IPS-18c (cell line): ENCODE measurements around the gene RELL2.

ENCODE experiments used
- H3K4me3 ChIP-seq: 2 replicates; pipeline ENCODE4 v1.7.0; 2013; ENCODE audit warnings: low read depth, mild to moderate bottlenecking, low read length, moderate library complexity; ENCODE audit not compliant: insufficient read depth
- H3K9me3 ChIP-seq: one replicate; pipeline ENCODE4 v1.6.1; 2013; ENCODE audit warnings: mild to moderate bottlenecking, low read length, moderate library complexity; ENCODE audit not compliant: control insufficient read depth, insufficient read depth

Gene RELL2

GRCh38 chr5:141639357-141640050 is 2.7 kb downstream of the RELL2 start:
- Histone ChIP-seq H3K4me3 (no peak overlapping the region), H3K9me3 (no peaks in the 10 kb centered on the region)

DNA sequence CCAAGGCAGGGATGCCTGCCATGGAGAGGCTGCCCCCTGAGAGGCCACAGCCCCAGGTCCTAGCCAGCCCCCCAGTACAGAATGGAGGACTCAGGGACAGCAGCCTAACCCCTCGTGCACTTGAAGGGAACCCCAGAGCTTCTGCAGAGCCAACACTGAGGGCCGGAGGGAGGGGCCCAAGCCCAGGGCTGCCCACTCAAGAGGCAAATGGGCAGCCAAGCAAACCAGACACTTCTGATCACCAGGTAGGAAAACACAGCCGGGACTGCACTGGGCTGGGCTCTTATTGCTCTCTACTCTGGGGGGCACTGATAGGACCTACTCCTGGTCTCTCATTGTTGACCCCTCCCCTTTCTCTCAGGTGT is 3.2 kb downstream of the RELL2 start:
- H3K9me3 ChIP-seq = no peaks in the 10 kb centered on the region
- H3K4me3 ChIP-seq = no peak overlapping the region

DNA sequence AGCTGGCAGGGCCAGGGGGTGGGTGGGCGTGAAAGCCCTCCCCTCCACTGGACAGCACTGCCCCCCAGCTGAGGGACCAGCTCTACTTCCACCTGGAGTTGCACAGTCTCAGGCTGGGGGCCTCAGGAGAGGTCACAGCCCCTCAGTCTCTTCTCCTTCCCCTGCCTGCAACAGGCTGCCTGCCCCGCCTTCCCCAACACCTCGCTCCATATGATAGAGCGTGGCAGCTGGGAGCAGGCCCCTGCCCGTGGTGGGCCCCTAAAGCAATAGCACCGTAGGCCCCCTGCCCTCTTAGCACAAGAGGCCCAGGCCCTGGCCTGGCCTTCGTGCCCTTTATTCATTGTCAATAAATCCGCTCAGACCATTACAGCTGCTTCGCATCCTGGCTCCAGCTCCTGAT is 3.9 kb downstream of the RELL2 start:
- Histone ChIP-seq H3K9me3 (no peaks in the 10 kb centered on the region), H3K4me3 (no peak overlapping the region)

- Histone ChIP-seq H3K9me3 (no peaks in the 10 kb centered on the region), H3K4me3 (no peak overlapping the region)
Observed at GRCh38 chr5:141641634-141642267, 5.0 kb downstream of the RELL2 start.

GRCh38 chr5:141646026-141646425 is 9.2 kb downstream of the RELL2 start:
- H3K9me3 ChIP-seq = no peaks in the 10 kb centered on the region
- H3K4me3 ChIP-seq = no peak overlapping the region

GRCh38 chr5:141647242-141647641 is 10.4 kb downstream of the RELL2 start:
- no peaks in the 10 kb centered on the region for H3K9me3 ChIP-seq
- no peak overlapping the region for H3K4me3 ChIP-seq

DNA sequence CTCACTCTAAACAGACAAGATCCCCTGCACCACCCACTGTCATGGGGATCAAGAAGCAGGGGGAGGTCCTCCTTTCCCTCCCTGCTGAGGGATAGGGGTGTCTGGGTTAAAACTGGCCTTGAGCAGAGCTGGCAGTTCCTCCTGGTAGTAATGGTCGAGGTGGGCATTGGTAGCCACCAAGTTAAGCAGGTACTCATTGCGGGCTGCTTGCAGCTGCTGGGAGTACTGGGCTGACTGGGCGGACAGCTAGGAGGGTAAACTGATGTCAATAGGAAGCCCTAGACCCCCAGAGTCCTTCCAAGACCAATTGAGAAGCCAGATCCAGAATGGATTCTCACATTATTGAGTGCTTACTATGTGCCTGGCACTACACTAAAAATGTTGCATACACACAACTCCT is 11.1 kb downstream of the RELL2 start:
- Histone ChIP-seq H3K4me3 (no peak overlapping the region), H3K9me3 (no peaks in the 10 kb centered on the region)

GRCh38 chr5:141649056-141649688 is 12.4 kb downstream of the RELL2 start:
- Histone ChIP-seq H3K9me3 (no peaks in the 10 kb centered on the region), H3K4me3 (no peak overlapping the region)

DNA sequence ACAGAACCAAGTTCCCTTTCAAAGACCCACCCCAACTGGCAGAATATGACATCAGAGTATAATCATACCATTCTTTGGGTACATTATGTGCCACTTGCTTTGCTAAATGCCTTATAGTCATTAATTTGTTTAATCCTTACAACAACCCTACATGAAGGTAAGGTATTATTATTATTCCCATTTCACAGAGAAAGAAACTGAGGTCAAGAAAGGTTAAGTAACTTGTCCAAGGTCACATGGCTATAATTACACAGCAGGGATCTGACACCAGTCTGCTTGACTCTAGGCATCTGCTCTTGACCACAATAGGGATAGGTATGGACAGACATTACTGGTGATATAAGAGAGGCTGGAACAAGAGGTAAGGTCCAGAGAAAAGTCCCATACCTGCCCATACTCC is 13.2 kb downstream of the RELL2 start:
- H3K4me3 ChIP-seq = no peak overlapping the region; the same call in 1 of the 2 replicates
- no peaks in the 10 kb centered on the region for H3K9me3 ChIP-seq

DNA sequence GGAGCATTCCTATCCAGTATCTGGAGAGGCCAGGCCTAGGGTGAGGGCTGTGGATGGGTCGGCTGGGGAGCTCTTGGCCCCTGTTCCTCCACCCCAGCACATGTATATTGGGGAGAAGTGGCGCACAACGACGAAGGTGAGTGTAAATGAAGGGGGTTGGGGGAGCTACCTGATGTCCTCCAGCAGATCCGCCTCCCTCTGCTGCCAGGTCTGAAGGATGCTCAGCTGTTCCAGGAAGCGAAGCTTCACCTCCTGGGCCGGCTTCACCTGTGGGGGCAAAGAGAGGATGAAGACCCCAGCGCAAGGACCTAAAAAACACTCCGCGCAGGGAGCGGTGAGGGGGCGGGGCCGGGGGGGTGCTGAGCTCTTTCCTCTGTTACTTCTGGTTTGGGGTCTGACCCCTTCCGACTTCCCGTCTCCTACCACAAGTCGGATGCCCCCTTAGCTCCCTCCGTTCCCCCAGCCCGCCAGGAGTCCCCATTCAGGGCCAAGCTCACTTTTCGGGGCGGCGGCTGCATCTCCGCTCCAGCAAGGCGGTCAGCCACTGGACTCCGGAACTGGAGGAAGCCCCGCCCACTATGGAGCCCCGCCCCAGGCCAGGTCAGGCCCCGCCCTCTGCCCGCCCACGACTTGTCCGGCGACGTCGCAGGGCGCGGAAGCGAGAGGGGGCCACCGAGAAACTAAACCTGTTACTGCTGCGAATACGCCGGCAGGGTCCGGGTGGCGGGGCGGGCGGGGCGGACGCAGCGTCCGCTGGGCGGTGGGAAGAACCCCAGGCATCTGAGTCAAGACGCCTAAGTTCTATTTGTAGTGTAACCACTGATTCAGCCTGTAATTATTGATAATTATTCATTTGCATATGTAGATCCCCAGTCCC is 14.3 kb downstream of the RELL2 start, which contains the start of gene FCHSD1:
TSS of gene FCHSD1 (minus strand) at position 568 of the 877 bp plus-strand sequence. CDS start at position 518, 50 bp downstream.
- H3K9me3 ChIP-seq = no peaks in the 10 kb centered on the region
- peak within 1 kb of the TSS; percentile 69 for H3K4me3 ChIP-seq

DNA sequence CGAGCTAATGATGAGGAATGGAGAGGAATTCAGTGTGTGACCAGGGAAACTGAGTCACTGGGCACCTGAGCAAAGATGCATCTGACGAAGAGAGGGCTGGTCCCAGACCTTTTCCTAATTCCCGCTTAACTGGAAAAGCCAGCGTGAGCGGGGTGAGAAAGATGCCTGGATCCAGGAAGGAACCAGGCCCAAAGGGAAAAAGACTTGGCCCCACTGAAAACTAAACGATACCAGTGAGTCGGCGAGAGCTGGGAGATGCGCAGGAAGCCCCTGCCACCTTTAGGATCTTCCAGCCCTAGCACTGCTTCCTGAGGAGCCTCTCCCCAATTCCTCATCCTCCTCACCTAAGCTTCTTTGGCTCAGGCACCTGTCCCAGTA is 14.9 kb downstream of the RELL2 start:
- H3K4me3 ChIP-seq = peak overlapping the region; percentile 39; the same call in 1 of the 2 replicates
- H3K9me3 ChIP-seq = no peaks in the 10 kb centered on the region

DNA sequence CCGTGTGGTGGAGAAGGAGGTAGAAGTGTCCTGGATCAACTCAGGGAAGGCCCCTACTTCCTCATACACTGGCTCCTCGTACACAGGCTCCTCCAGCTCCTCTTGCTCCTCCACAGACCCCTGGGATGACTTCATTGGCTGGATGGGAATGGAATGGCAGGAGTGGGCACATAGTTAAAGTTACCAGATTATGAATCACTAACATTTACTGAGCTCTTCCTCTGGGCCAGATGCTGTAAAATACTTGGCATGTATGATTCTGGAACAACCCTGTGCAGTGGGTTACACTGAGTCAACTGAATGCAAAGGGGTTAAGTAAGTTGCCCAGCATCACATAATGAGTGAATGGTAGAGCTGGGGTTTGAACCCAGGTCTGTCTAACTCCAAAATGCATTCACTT is 17.5 kb downstream of the RELL2 start:
- peaks cover 2% of the 10 kb centered on the region for H3K9me3 ChIP-seq
- H3K4me3 ChIP-seq = no peak overlapping the region

DNA sequence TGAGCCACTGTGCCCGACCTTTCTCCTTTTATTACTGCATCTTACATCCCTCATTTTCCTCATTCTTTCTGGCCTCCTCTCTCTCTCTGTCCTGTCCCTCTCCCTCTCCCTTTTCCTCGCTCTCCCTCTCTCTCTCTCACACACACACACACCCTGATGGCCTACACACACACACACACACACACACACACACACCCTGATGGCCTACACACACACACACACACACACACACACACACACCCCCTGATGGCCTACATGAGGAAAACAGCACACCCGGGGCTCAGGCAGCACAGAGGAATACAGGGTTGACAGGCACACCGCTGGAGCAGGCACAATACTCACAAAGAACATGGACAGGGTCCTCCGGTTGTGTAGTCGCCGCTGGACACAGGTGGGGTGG is 18.2 kb downstream of the RELL2 start:
- Histone ChIP-seq H3K9me3 (peaks cover 2% of the 10 kb centered on the region), H3K4me3 (no peak overlapping the region)

DNA sequence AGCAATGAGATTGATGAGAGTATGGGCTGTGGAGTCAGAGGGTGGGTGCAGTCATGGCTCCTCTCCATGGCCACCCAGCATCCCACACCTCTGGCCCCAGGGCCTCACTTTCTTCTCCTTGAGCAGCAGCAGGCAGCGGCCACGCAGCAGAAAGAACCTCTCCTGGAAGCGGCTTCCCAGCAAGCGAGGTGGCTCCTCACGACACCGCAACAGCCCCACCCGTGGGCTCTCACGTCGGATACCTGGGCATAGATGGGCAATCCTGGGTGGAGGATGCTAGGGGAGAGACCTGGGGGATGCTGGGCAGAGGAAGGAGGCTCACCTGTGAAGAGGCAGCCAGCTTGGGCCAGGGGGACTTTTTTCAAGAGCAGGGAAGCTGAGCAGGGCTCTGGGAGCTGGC is 19.6 kb downstream of the RELL2 start:
- no peak overlapping the region for H3K4me3 ChIP-seq
- peaks cover 2% of the 10 kb centered on the region for H3K9me3 ChIP-seq

- Histone ChIP-seq H3K9me3 (peaks cover 2% of the 10 kb centered on the region), H3K4me3 (no peak overlapping the region)
Observed at GRCh38 chr5:141657404-141657803, 20.6 kb downstream of the RELL2 start.

- no peak overlapping the region for H3K4me3 ChIP-seq
- peaks cover 2% of the 10 kb centered on the region for H3K9me3 ChIP-seq
Observed at GRCh38 chr5:141657937-141658545, 21.2 kb downstream of the RELL2 start.

DNA sequence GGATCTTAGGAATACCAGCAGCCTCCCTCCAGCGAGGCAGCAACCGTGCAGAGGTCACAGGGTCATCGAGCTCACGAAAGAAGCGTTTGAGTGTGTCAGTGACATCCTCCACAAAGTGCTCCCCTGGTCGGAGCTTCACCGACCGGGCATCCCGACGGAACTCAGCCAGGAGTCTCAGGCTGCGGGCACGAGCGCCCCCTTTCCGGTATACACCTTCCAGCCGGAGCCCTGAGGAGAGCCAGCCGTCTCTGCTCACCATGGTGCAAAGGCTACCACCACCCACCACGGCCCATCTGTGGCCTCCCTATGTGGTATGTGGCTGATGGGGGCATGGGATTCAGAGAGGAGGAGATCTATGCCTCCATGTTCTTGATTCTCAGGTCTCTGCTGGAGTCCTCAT is 25.2 kb downstream of the RELL2 start:
- no peak overlapping the region for H3K4me3 ChIP-seq
- peaks cover 2% of the 10 kb centered on the region for H3K9me3 ChIP-seq
